GM19328 (cell line): Measurements from ENCODE around the gene TOP2A.

Experiments
- ATAC-seq: cut with Tn5 transposase; IDR thresholded peaks from one replicate; pipeline ENCODE4 v1.9.1; 2021; ENCODE audit warnings: mild to moderate bottlenecking, moderate library complexity; ENCODE audit not compliant: unreplicated experiment

TOP2A gene

DNA sequence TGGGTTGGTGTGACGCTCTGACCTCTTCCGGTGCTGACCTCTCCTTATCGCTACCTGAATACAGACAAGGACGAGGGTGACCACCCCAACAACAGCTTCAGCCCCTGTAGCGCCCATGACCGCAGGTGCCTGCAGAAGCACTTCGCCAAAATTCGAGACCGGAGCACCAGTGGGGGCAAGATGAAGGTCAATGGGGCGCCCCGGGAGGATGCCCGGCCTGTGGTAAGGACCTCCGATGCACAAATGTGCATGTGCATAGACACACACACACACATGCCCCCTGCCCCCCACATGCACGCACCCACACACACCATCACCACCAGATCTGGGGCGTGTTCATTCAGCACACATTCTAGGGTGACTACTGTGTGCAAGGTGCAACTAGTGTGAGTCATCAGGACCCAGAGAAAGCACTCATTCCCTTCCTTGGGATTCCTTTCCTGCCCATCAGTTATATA, 35.3 kb upstream of the TOP2A start:
- no peak for ATAC-seq

DNA sequence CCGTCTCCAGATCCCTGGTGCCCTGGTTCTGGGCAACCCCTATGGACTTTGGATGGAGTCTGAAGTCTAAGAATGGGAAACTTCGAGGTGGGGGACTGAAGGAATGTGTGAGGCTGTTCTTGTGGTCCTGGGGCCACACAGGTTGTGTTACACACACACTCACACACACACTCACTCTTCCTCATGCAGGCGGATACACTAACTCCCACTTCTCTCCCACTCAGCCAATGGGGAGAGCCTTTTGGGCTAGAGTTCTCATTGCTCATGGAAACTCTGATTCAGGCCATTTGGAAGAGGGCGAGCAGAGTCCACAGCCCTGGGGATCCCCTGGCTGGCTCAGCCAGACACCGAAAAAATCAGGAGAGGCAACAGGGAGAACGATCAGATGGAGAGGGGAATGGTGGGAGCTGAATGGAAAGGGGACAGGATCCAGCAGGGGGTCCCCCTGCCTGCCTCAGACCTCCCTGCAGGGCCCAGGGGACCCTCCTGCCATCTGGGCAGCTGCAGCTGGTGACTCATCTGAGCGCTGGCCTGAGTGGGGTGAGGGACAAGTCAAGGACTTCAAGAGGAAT, 34.6 kb upstream of the TOP2A start:
- ATAC-seq = no peak

DNA sequence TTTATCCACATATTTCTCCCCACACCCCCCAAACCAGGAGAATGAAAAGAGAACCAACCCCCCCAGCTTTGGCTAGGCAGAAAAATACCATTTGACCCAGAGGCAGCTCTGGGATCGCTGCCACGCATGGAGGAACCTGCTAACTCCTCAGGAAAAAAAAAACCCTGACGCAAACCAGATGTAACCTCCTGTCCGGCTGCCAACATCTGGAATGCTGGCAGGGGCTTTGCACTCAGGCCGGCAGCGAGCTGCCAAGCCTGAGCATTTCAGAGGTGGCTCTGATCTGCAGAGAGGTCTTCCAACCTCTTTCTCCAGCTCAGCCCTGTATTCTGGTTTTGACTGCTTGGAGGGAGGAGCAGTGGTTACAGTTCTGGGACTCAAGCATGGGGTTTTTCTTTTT, 33.7 kb upstream of the TOP2A start:
- no peak for ATAC-seq

- no peak for ATAC-seq
These were observed 32.5 kb upstream of the TOP2A start for GRCh38 chr17:40450175-40450574.

DNA sequence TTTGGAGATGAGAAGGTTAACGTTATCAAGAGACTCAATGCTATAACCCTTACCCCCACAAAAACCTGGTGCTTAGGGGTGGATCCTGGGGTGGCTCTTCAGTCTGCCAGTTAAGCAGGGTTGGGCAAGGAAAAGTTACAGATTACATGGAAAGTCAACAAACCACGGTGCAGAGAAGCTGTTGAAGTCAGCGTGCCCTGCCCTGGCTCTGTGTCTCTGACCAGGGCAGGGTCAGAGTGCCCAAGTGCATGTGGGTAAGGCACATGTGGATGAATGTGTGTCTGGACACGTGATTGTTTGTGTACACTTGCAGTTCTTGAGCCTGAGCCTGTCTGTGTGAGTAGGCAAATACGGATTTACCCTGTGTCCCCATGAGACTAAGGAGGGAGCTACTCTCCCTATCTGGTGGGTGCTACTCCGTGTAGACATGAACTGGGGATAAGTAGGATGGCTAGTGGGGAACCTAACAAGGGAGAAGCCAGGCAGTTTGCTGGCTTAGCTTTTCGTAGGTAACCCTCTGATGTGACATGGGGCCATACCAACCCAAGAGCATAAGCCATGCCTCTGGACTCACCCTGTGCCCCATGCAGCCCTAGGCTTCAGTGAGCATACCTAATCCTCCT, 31.1 kb upstream of the TOP2A start:
- ATAC-seq = no peak

GRCh38 chr17:40448213-40448638, 30.5 kb upstream of the TOP2A start:
- ATAC-seq = no peak

DNA sequence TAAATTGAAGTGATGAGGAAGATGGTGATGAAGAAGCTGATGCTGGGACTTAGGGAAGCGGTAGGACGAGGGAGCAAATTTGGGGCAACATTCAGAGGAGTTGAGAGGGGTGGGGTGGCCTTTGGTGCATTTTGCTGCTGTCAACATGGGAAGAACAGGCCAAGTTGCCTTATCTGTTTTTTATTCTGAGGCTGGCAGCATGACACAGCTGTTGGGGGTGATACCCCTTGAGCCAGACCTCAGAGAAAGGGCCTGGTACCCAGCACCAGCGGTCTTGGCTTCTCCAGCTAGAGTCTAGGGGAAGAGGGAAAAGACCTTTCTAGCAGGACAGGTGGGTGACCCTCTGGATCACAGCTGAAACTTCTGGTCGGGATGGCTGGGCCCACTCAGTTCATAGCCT, 30.1 kb upstream of the TOP2A start:
- ATAC-seq = no peak

GRCh38 chr17:40447148-40447644, 29.5 kb upstream of the TOP2A start:
- ATAC-seq = no peak

DNA sequence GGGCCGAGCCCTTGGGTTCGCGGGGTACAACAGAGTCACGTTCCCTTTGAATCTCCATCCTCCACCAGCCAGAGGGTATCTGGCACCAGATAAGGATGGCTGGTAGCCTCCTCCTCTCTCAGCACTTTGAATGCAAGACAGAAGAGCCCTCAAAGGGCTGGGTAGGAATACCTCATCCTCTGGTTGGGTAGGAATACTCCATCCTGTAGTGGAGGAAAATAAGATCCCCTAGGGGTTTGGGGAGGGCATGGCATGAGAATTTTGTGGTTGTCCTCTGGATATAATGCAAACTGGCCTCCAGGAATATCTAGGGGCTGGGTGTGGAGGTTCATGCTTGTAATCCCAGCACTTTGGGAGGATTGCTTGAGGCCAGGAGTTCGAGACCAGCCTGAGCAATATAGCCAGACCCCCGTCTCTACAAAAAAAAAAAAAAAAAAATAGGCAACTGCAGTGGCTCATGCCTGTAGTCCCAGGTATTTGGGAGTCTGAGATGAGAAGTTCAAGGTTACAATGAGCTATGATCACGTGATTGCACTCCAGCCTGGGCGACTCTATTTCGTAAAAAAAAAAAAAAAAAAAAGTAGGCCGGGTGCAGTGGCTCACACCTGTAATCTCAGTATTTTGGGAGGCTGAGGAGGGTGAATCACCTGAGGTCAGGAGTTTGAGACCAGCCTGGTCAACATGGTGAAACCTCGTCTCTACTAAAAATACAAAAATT, 28.2 kb upstream of the TOP2A start:
- no peak for ATAC-seq

DNA sequence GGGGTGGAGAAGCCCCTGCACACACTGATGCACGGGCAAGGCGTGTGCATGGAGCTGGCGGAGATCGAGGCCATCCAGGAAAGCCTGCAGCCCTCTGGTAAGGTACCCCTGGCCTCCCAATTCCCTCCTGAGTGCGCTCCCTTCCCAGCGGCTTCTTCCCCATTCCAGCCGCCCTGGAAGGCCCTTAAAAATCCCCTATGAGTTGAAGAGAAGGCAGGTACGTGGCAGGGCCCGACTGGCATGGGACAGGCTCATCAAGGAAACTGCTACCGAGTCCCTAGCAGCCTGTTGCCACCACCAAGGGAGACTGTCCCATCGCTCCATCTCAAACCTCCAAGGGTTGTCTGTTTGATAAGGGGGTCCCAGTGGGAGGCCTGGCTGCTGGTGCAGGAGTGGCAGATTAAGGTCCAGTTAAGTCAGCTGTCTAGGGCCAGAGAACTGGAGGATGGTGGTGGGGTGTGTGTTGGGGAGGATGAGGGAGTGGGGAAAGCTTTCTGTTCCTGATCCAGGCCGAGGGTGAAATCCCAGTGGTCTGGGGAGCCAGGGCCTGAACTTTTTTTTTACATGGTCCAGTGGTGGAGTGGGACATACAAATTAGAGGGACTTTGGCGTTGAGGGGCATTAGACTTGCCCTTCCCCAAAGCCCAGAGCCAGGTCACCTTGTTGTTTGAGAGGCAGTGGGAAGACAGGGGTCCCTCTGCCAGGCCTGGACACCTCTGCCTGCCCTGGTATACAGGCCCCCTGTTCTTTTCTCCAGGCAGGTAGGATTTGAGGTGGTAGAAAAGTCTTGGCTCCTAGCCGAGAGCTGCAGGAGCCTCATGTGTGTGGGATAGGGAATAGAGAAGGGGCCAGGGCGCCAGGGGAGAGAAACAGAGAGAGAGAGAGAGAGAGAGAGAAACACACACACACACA, 26.5 kb upstream of the TOP2A start:
- ATAC-seq = no peak

GRCh38 chr17:40443196-40443987, 25.7 kb upstream of the TOP2A start, which contains the start of gene IGFBP4:
TSS of gene IGFBP4 (plus strand) at chr17:40443450. CDS start at chr17:40443736, 286 bp downstream.
- no peak for ATAC-seq

DNA sequence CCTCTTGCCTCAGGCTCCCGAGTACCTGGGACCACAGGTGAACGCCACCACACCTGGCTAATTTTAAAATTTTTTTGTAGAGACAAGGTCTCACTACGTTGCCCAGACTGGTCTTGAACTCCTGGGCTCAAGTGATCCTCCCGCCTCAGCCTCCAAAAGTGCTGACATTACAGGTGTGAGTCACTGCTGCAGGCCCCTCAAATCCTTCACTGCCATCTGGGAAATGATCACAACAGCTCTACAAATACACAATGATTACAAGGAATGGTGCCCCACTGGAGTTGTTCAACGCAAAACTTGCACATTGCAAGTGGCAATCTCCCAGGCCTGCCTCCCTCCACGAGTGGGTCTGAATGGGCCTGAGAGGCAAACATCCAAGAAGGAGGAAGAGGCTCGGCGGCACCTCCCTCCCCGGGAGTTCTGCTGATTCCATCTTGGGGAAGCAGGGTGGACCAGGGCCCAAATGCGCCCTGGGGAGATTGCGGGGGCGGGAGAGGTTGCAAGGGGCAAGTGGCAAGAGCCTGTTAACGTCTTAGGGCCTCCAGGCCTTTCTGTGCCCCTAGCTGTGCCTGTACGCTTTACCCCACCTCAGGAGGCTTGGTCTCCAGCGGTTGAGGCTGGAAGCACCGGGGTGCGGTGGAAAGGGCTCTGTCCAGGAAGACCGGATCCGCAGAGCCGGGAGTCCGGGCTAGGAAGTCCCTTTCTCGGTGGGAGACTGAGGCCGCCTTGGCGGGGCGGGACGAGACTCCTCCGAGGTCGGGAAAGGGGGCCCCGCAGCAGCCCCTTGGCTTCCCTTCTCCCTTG, 24.9 kb upstream of the TOP2A start:
- no peak for ATAC-seq

DNA sequence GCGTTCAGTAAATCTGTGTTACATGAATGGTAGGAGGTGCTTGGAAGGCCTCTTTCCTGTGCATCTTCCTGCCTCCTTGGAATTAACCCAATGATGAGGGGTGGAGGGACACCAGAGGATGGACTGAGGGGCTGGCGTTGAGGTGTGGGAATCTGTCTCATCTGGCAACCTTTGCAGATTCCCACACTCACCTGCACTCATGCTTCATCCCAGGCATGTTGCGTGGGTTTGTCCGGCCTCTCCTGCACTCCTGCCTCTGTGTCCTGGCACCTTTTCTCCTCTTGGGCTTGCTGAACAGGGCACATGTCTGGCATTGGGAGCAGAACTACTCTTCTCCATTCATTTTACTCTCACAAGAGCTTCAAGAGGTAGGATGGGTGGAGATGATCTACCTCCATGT, 22.5 kb upstream of the TOP2A start:
- ATAC-seq = no peak

- ATAC-seq = no peak
These were observed 19.5 kb upstream of the TOP2A start for GRCh38 chr17:40437095-40437732.

DNA sequence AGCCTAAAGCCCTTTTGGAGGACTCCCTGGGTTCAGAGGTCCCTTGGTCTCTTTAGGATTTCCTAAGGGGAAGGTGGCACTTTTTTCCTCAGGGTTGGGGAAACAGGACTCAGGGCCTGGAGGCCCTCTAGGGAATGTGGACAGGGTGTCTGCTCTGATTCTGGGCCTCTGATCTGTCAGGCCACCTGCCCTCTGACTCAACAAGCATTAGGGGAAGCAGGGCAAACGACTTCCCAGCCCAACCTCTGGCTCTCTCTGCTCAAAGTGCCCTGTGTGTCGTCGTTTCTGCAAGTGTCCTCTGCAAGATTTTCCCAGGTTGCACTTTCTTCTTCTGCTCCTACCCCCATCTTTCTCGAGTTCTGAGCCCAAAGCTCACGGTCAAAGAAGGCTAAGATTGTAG, 18.9 kb upstream of the TOP2A start:
- ATAC-seq = no peak

GRCh38 chr17:40433551-40434415, 16.1 kb upstream of the TOP2A start:
- ATAC-seq = no peak

GRCh38 chr17:40432864-40433528, 15.3 kb upstream of the TOP2A start:
- ATAC-seq = no peak
